Brain microvascular endothelial cell (primary cell): ENCODE data around the gene SERINC5.

Experiments
- DNase-seq: peaks from one replicate; pipeline ENCODE4 v3.0.0-alpha.2; 2020
- H3K27ac ChIP-seq: fragments of 250-450 bp; sonication (Bioruptor Pico); 2 replicates; pipeline ENCODE4 v1.5.1; 2020; ENCODE audit warnings: mild to moderate bottlenecking, moderate library complexity
- H3K27me3 ChIP-seq: fragments of 250-450 bp; sonication (Bioruptor Pico); replicated peaks from 2 replicates; pipeline ENCODE4 v1.5.1; 2020; ENCODE audit warnings: mild to moderate bottlenecking
- H3K36me3 ChIP-seq: fragments of 250-450 bp; sonication (Bioruptor Pico); replicated peaks from 2 replicates; pipeline ENCODE4 v1.5.1; 2020; ENCODE audit warnings: mild to moderate bottlenecking
- H3K4me3 ChIP-seq: 2 replicates; pipeline ENCODE4 v1.5.1; 2011; ENCODE audit warnings: low read depth, mild to moderate bottlenecking, control low read depth, low read length, moderate library complexity
- CTCF ChIP-seq: IDR thresholded peaks from 2 replicates; pipeline ENCODE4 v1.5.1; 2011; ENCODE audit warnings: low read depth, mild to moderate bottlenecking, moderate library complexity, low read length, control low read depth, inconsistent platforms; ENCODE audit errors: missing control alignments
- in situ Hi-C: cut with HindIII; loops from 2 replicates; pipeline ENCODE4 v1.10.0; 2017; ENCODE audit warnings: low sequenced_read_pairs, low pct_ligation_motif_present

The SERINC5 gene

GRCh38 chr5:80215523-80215922 is 40.3 kb downstream of the SERINC5 start:
- H3K27me3 ChIP-seq = no peaks in the 10 kb centered on the region
- in situ Hi-C loops = no loop called here
- no peak overlapping the region for H3K27ac ChIP-seq
- no peaks in the 10 kb centered on the region for H3K36me3 ChIP-seq
- no peak for TF ChIP-seq CTCF
- no peak overlapping the region for H3K4me3 ChIP-seq
- DNase-seq = no peak

GRCh38 chr5:80213466-80213865 is 42.4 kb downstream of the SERINC5 start:
- H3K4me3 ChIP-seq = no peak overlapping the region
- no peaks in the 10 kb centered on the region for H3K36me3 ChIP-seq
- no peak for DNase-seq
- in situ Hi-C loops = no loop called here
- no peaks in the 10 kb centered on the region for H3K27me3 ChIP-seq
- TF ChIP-seq CTCF = no peak
- no peak overlapping the region for H3K27ac ChIP-seq

- Histone ChIP-seq H3K4me3 (no peak overlapping the region), H3K36me3 (no peaks in the 10 kb centered on the region), H3K27ac (no peak overlapping the region), H3K27me3 (no peaks in the 10 kb centered on the region)
- DNase-seq = no peak
- TF ChIP-seq CTCF = no peak
- in situ Hi-C loops = no loop called here
Measured at GRCh38 chr5:80212171-80212667, 43.6 kb downstream of the SERINC5 start.

- no peaks in the 10 kb centered on the region for H3K36me3 ChIP-seq
- no peaks in the 10 kb centered on the region for H3K27me3 ChIP-seq
- TF ChIP-seq CTCF = no peak
- H3K27ac ChIP-seq = no peak overlapping the region
- no peak for DNase-seq
- no peak overlapping the region for H3K4me3 ChIP-seq
- in situ Hi-C loops = no loop called here
Measured at GRCh38 chr5:80211327-80211726, 44.5 kb downstream of the SERINC5 start.

- Histone ChIP-seq H3K36me3 (no peaks in the 10 kb centered on the region), H3K4me3 (no peak overlapping the region), H3K27me3 (no peaks in the 10 kb centered on the region), H3K27ac (no peak overlapping the region)
- in situ Hi-C loops = no loop called here
- no peak for DNase-seq
- TF ChIP-seq CTCF = no peak
Measured at GRCh38 chr5:80210014-80210413, 45.8 kb downstream of the SERINC5 start.

- in situ Hi-C loops = no loop called here
- no peak overlapping the region for H3K4me3 ChIP-seq
- H3K27me3 ChIP-seq = no peaks in the 10 kb centered on the region
- TF ChIP-seq CTCF = no peak
- no peak overlapping the region for H3K27ac ChIP-seq
- no peaks in the 10 kb centered on the region for H3K36me3 ChIP-seq
- no peak for DNase-seq
Measured at GRCh38 chr5:80208381-80208780, 47.5 kb downstream of the SERINC5 start.
